NCI-H748 (cell line): ENCODE measurements around the gene MEAF6.
A peak's percentile ranks its signal among the peaks of the same experiment; 100 is the strongest.
"Not testable (repeated sequence)": the region's sequence is repeated elsewhere in the genome, so short reads cannot be mapped to it uniquely, and the experiment has no call there.

ENCODE experiments used
- DNase-seq: peaks from one replicate; lab custom pipeline; 2025; ENCODE audit not compliant: unreplicated experiment; lab: John Stamatoyannopoulos, UW

Gene MEAF6

GRCh38 chr1:37532418-37533156, 18.0 kb upstream of the MEAF6 start:
- DNase-seq: not testable (repeated sequence)

GRCh38 chr1:37529888-37530287, 15.3 kb upstream of the MEAF6 start:
- not testable (repeated sequence) for DNase-seq

DNA sequence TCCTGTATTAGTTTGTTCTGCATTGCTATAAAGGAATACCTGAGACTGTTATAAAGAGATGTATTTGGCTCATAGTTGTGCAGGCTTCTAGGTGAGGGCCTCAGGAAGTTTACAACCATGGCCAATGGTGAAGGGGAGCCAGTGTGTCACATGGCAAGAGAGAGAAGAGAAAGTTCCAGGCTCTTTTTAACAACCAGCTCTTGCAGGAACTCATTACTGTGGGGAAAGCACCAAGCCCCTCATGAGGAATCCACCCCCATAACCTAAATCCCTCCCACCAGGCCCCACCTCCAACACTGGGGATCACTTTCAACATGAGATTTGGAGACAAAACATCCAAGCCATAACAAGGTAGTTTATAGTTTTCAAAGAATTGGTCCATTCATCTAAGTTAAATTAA, 5.0 kb upstream of the MEAF6 start:
- DNase-seq: no peak

- not testable (repeated sequence) for DNase-seq
These were observed 4.4 kb upstream of the MEAF6 start for GRCh38 chr1:37518929-37519328.

DNA sequence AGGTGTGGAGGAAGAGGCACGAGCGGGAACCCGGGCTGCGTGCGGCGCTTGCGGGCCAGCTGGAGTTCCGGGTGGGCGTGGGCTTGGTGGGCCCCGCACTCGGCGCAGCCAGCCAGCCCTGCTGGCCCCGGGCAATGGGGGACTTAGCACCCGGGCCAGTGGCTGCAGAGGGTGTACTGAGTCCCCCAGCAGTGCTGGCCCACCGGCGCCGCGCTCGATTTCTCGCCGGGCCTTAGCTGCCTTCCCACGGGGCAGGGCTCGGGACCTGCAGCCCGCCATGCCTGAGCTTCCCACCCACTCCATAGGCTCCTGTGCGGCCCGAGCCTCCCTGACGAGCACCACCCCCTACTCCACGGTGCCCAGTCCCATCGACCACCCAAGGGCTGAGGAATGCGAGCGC, 3.7 kb upstream of the MEAF6 start:
- not testable (repeated sequence) for DNase-seq

DNA sequence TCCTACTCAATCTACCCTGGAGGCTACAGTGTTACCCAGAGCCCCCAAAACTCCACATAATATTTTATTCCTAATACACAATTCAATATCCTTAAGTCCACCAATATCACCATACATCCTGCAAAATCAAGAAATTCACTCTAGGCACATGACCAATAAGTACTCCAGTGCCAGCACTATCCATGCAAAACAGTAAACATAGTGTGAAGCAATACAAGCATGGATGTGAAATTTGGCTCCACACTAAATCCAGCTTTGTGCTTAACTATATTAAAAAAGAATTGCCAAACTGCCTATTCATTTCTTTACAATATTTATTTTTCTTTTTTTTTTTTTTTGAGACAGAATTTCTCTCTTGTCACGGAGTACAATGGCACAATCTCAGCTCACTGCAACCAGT, 3.0 kb upstream of the MEAF6 start:
- DNase-seq: no peak

DNA sequence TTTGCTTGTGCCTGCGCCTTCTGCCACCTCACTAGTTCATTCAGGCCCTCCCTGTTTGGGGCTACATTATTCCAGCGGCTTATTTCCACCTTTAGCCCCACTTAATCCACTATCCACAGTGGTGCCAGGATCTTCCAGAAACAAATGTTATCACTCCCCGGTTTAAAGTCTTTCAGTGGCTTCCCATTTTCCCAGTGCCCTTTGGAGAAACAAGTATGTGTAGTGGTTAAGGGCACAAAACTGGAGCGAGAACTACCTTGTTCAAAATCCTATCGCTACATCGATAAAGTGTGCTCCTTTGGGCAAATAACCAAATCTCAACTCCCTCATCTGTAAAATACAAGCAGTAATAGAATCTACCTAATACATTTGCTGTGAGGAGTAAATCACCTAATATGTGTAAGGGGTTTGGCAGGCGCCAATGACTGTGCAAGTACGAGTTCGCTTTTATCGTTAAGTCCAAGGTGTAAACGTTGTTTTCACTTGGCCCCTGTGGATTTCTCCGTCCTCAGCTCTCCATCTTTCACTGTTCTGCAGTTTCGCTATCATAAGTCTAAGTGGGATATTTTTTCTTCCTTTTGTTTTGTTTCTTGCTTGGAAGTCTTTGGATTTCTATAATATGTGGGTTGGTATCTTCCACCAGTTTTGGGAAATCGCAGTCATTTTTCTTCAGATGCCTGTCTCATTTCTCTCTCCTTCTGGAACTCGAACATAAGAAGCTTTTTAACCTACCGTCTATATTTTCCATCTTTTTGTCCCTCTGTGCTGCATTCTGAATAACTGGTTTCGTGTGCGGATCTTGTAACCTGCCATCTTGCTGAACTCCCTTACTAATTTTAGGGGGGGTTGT, 844 bp upstream of the MEAF6 start:
- DNase-seq: no peak

DNA sequence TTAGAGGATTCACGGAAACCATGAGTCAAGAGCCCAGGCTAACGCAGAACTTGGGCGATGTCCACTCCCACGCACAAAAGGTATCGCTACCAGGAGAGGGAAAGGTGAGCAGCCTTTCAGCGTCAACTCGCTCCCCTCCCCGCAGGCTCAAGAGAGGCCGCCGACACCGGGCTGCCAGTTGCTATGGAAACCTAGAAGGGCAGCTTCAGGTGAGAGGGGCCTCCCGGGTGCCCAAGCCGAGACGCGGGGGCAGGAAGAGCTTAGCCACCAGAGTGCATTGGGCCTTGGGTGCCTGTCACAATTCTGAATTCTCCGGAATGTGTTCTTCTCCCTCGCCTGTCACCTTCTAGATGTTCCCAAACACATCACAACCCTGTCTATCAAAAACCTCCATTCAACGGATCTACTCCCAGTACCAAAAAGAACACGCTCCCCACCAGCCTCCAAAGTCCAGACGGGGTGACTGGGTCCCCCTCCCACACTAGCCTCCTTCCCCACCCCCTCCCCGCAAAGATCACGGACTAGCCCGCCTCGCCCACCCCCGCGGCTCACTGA, 694 bp downstream of the MEAF6 start:
- DNase-seq: peak; percentile 76

- DNase-seq: no peak
These were observed 5.4 kb downstream of the MEAF6 start for GRCh38 chr1:37509181-37509580.

GRCh38 chr1:37506740-37507139, 7.8 kb downstream of the MEAF6 start:
- DNase-seq: no peak

GRCh38 chr1:37502791-37503190, 11.8 kb downstream of the MEAF6 start:
- DNase-seq: not testable (repeated sequence)

- DNase-seq: no peak
These were observed 12.5 kb downstream of the MEAF6 start for GRCh38 chr1:37502104-37502503.

GRCh38 chr1:37501661-37502060, 12.9 kb downstream of the MEAF6 start:
- DNase-seq: no peak

DNA sequence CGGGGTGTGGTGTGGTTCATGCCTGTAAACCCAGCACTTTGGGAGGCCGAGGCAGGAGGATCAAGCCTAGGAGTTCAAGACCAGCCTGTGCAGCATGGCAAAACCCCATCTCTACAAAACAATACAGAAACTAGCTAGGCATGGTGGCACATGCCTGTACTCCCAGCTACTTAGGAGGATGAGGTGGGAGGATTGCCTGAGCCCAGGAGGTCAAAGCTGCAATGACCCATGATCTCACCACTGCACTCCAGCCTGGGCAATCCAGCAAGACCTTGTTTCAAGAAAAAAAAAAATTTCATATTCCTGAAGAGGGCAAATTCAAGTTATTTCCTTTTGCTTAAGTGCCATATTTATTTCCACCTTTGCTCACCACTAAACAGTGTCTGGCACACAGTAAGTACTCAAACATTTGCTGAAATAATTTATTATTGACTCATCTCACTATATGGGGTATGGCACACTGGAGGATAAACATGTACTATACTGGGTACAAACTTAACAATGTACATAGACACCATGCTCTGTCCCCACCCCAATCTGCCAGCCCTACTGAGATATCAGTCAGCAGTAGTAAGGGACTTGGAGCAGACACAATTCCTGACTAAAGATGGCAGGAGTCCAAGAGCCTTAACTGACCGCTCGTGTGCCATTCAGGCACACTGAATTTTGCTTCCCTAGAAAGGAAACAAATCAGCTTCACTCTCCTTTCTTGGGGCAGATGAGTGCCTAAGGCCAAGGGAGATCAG, 15.5 kb downstream of the MEAF6 start:
- DNase-seq: no peak

- peak; percentile 67 for DNase-seq
These were observed 16.7 kb downstream of the MEAF6 start for GRCh38 chr1:37497832-37498231.

GRCh38 chr1:37495875-37496274, 18.7 kb downstream of the MEAF6 start:
- no peak for DNase-seq

GRCh38 chr1:37493336-37494098, 21.0 kb downstream of the MEAF6 start:
- no peak for DNase-seq

GRCh38 chr1:37487619-37487984, 27.0 kb downstream of the MEAF6 start:
- DNase-seq: no peak

DNA sequence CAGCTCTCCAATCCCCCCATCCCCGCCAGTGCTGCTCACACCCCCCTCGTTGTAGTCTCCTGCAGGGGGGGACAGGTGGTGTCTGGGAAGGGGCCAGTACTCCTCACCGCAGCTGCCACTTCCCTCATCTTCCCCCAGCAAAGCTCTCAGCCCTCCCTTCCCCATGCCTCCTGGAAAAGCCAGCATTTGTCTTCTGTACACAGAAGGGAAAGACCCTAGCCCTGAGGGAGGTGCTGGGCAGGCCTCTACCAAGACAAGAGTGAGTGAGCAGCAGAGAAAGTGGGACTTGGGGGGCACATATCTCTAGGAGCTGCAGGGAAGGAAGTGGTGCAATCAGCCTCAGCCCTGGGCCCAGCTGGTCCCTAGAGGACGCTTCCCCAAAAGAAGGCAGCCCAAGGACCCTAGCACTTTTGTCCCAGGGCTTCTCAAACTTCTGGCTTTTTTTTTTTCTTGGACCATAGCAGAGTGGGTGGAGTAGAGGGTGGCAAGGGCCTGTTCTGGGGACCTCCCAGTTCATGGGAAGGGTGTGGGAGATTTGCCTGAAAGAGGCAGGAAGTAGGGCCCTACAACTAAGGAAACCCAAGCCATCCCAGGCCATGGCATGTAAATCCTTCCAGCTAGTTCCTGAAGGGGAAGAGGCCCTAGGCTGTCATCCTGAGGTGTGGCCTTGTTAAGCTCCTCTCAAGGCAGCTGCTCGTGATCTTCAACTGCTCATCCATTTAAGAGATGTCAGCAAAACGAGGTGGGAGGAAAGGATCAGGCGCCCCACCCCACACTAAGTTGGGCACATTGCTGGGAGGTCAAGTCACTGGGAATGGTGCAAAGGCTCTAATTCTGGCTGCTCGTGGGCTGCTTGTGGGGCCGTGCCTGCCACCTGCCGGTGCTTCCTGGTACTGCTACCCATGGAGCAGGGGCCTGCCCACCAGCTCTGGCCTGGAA, 27.6 kb downstream of the MEAF6 start:
- peak; percentile 29 for DNase-seq
